H1 (cell line): ENCODE results near the gene MFNG. TPM values are rescaled to one million over a fixed set of nuclear protein-coding genes. Genes with fewer than 3 reads are reported as not detected.

ENCODE experiments used
- CTCF ChIA-PET: fragments of 300-600 bp; sonication (Branson Sonifier 250); formaldehyde crosslinking; loops from one replicate; lab custom pipeline; 2021; ENCODE audit not compliant: partially characterized antibody; lab: Charles Lee
- POLR2A ChIA-PET: fragments of 300-600 bp; sonication (Branson Sonifier 250); formaldehyde crosslinking; loops from one replicate; lab custom pipeline; 2021; ENCODE audit warnings: inconsistent platforms; ENCODE audit not compliant: partially characterized antibody; lab: Charles Lee
- DNase-seq, 2 experiments: peaks; one replicate each; pipeline versions ENCODE4 v3.0.0 to v3.0.0-alpha.2; 2010 to 2022; ENCODE audit warnings: low spot score in 2 of 2, low read depth in 1 of 2, mixed read lengths in 1 of 2
- FAIRE-seq: peaks from 2 replicates; lab custom pipeline; 2011; peaks lifted over from hg19 to GRCh38; lab: Jason Lieb, UNC
- H2AFZ ChIP-seq: 2 replicates; pipeline ENCODE4 v1.8.1; 2012; ENCODE audit warnings: low read length, inconsistent platforms
- H2AK5ac ChIP-seq: 2 replicates; pipeline ENCODE4 v1.6.1; 2013; ENCODE audit warnings: low read depth, low read length
- H2BK120ac ChIP-seq: replicated peaks from 2 replicates; pipeline ENCODE3; 2013; ENCODE audit warnings: low read depth, low read length, inconsistent platforms
- H2BK12ac ChIP-seq: 2 replicates; pipeline ENCODE4 v1.6.1; 2013; ENCODE audit warnings: low read depth, low read length
- H2BK15ac ChIP-seq: 2 replicates; pipeline ENCODE4 v1.6.1; 2013; ENCODE audit warnings: low read length
- H2BK20ac ChIP-seq: 2 replicates; pipeline ENCODE4 v1.6.1; 2013; ENCODE audit warnings: low read length
- H2BK5ac ChIP-seq: 2 replicates; pipeline ENCODE4 v1.6.1; 2013; ENCODE audit warnings: low read depth, low read length
- H3K14ac ChIP-seq: 2 replicates; pipeline ENCODE4 v1.6.1; 2013; ENCODE audit warnings: inconsistent platforms; ENCODE audit not compliant: insufficient read length
- H3K18ac ChIP-seq: 2 replicates; pipeline ENCODE4 v1.6.1; 2013; ENCODE audit warnings: low read length; ENCODE audit errors: extremely low read depth
- H3K23ac ChIP-seq: 2 replicates; pipeline ENCODE4 v1.6.1; 2013; ENCODE audit warnings: inconsistent platforms; ENCODE audit not compliant: insufficient read length
- H3K23me2 ChIP-seq: 2 replicates; pipeline ENCODE4 v1.6.1; 2013; ENCODE audit warnings: low read depth, low read length
- H3K27ac ChIP-seq: 2 replicates; pipeline ENCODE4 v1.6.1; 2011; ENCODE audit warnings: low read depth, low read length, inconsistent platforms
- H3K27me3 ChIP-seq, 4 experiments: replicated peaks in 1 of 4; 1 replicate in 1 of 4; 2 replicates in 3 of 4; pipeline versions ENCODE4 v1.6.1 to v1.8.1; 2011 to 2013; ENCODE audit warnings: low read length in 3 of 4, mild to moderate bottlenecking in 3 of 4, inconsistent platforms in 2 of 4, mixed read lengths in 2 of 4, moderate library complexity in 1 of 4; ENCODE audit not compliant: control insufficient read depth in 3 of 4, insufficient read depth in 3 of 4; ENCODE audit errors: extremely low read depth in 1 of 4
- H3K36me3 ChIP-seq, 4 experiments: 2 replicates each; pipeline versions ENCODE4 v1.6.1 to v1.8.1; 2011 to 2013; ENCODE audit warnings: mild to moderate bottlenecking in 4 of 4, low read length in 3 of 4, moderate library complexity in 2 of 4, control low read depth in 1 of 4, inconsistent platforms in 1 of 4; ENCODE audit not compliant: insufficient read depth in 4 of 4, control insufficient read depth in 2 of 4
- H3K4ac ChIP-seq: replicated peaks from 2 replicates; pipeline ENCODE3; 2013; ENCODE audit warnings: low read length, low read depth, mixed read lengths, inconsistent platforms; ENCODE audit not compliant: insufficient read length
- H3K4me1 ChIP-seq, 4 experiments: replicated peaks in 1 of 4; 1 replicate in 1 of 4; 2 replicates in 3 of 4; pipeline versions ENCODE4 v1.6.1 to v1.8.1; 2011 to 2013; ENCODE audit warnings: low read length in 3 of 4, inconsistent platforms in 2 of 4, mixed read lengths in 1 of 4; ENCODE audit not compliant: insufficient read depth in 4 of 4, control insufficient read depth in 3 of 4
- H3K4me2 ChIP-seq, 2 experiments: 2 replicates each; pipeline versions ENCODE4 v1.6.1 to v1.8.1; 2011 to 2013; ENCODE audit warnings: low read depth in 2 of 2, low read length in 2 of 2, control low read depth in 1 of 2, inconsistent platforms in 1 of 2, mild to moderate bottlenecking in 1 of 2; ENCODE audit not compliant: insufficient read depth in 1 of 2
- H3K4me3 ChIP-seq, 4 experiments: fragments of 200-600, 300-600 bp in 1 of 4; sonication (generic), shearing (Covaris generic), sonication (Bioruptor Twin) in 1 of 4; 2 replicates each; pipeline versions ENCODE4 v1.5.1 to v1.8.1; 2011 to 2016; ENCODE audit warnings: low read length in 4 of 4, low read depth in 3 of 4, control low read depth in 2 of 4, inconsistent platforms in 2 of 4, mild to moderate bottlenecking in 2 of 4, mixed read lengths in 1 of 4, moderate library complexity in 1 of 4; ENCODE audit not compliant: insufficient read depth in 2 of 4; ENCODE audit errors: extremely low read depth in 1 of 4
- H3K56ac ChIP-seq: replicated peaks from 2 replicates; pipeline ENCODE3; 2013; ENCODE audit warnings: low read depth, mild to moderate bottlenecking, mixed read lengths, low read length, inconsistent platforms; ENCODE audit not compliant: insufficient read length
- H3K79me1 ChIP-seq: 2 replicates; pipeline ENCODE4 v1.6.1; 2013; ENCODE audit warnings: low read depth, low read length, control low read depth
- H3K79me2 ChIP-seq, 2 experiments: 2 replicates each; pipeline versions ENCODE4 v1.6.1 to v1.8.1; 2012 to 2013; ENCODE audit warnings: low read length in 2 of 2, mild to moderate bottlenecking in 2 of 2, inconsistent platforms in 1 of 2; ENCODE audit not compliant: insufficient read depth in 2 of 2, control insufficient read depth in 1 of 2
- H3K9ac ChIP-seq, 4 experiments: replicated peaks in 1 of 4; 1 replicate in 1 of 4; 2 replicates in 3 of 4; pipeline versions ENCODE4 v1.6.1 to v1.8.1; 2011 to 2013; ENCODE audit warnings: low read depth in 3 of 4, low read length in 3 of 4, control low read depth in 2 of 4, mild to moderate bottlenecking in 2 of 4, moderate library complexity in 2 of 4, inconsistent platforms in 1 of 4; ENCODE audit errors: extremely low read depth in 1 of 4
- H3K9me3 ChIP-seq, 2 experiments: 2 replicates each; pipeline versions ENCODE4 v1.6.1 to v1.8.1; 2012 to 2013; ENCODE audit warnings: mild to moderate bottlenecking in 2 of 2, moderate library complexity in 2 of 2, control low read depth in 1 of 2, inconsistent platforms in 1 of 2, low read depth in 1 of 2, low read length in 1 of 2, mixed read lengths in 1 of 2; ENCODE audit not compliant: insufficient read depth in 2 of 2
- H4K20me1 ChIP-seq, 2 experiments: replicated peaks in 1 of 2; 2 replicates each; pipeline versions ENCODE3 to v1.8.1; 2011 to 2013; ENCODE audit warnings: inconsistent platforms in 2 of 2, low read length in 2 of 2, mild to moderate bottlenecking in 1 of 2; ENCODE audit not compliant: insufficient read depth in 2 of 2, control insufficient read depth in 1 of 2
- H4K5ac ChIP-seq: 2 replicates; pipeline ENCODE4 v1.6.1; 2013; ENCODE audit warnings: low read length, low read depth, mixed read lengths, inconsistent platforms; ENCODE audit not compliant: insufficient read length
- H4K8ac ChIP-seq: 2 replicates; pipeline ENCODE4 v1.8.0; 2013; ENCODE audit warnings: mild to moderate bottlenecking, moderate library complexity, low read length, inconsistent platforms; ENCODE audit not compliant: insufficient read depth; ENCODE audit errors: extremely low read depth
- H4K91ac ChIP-seq: replicated peaks from 2 replicates; pipeline ENCODE3; 2013; ENCODE audit warnings: low read length, mixed read lengths, inconsistent platforms; ENCODE audit not compliant: insufficient read length
- BCL11A ChIP-seq, 2 experiments: IDR thresholded peaks; one replicate each; pipeline ENCODE4 v1.6.1; 2011; ENCODE audit warnings: low read depth in 2 of 2, low read length in 2 of 2, mild to moderate bottlenecking in 2 of 2
- EZH2 ChIP-seq: fragments of 200-600 bp; sonication (generic); IDR thresholded peaks from 2 replicates; pipeline ENCODE4 v1.7.1; 2012; ENCODE audit warnings: low read depth, mild to moderate bottlenecking, moderate library complexity, low read length, inconsistent platforms; ENCODE audit not compliant: severe bottlenecking
- HDAC2 ChIP-seq, 2 experiments: fragments of 300-600 bp in 1 of 2; sonication (generic) in 1 of 2; IDR thresholded peaks; 2 replicates each; pipeline ENCODE4 v1.6.1; 2011 to 2012; ENCODE audit warnings: low read depth in 2 of 2, low read length in 2 of 2, mild to moderate bottlenecking in 2 of 2, moderate library complexity in 2 of 2, borderline replicate concordance in 1 of 2, inconsistent platforms in 1 of 2
- KDM1A ChIP-seq: fragments of 200-600, 300-600 bp; sonication (generic); IDR thresholded peaks from 2 replicates; pipeline ENCODE4 v1.7.1; 2016; ENCODE audit warnings: mild to moderate bottlenecking, low read length, borderline replicate concordance
- POU5F1 ChIP-seq: IDR thresholded peaks from 2 replicates; pipeline ENCODE4 v1.6.1; 2011; ENCODE audit warnings: low read depth, mild to moderate bottlenecking, low read length, moderate library complexity
- SUZ12 ChIP-seq: fragments of 200-600 bp; sonication (generic); IDR thresholded peaks from 2 replicates; pipeline ENCODE4 v1.6.1; 2012; ENCODE audit warnings: mild to moderate bottlenecking, inconsistent platforms, low read length, moderate library complexity, mixed read lengths
- TAF7 ChIP-seq: optimal IDR thresholded peaks from 2 replicates; pipeline ENCODE3; 2011; ENCODE audit warnings: low read depth, mild to moderate bottlenecking, inconsistent platforms, low read length, moderate library complexity, borderline replicate concordance
- WGBS, 2 experiments: shearing (Covaris generic) in 1 of 2; methylation state at CpG; one replicate each; pipeline versions ENCODE4 v1.1.6 to v1.1.7; 2013 to 2015; ENCODE audit warnings: low lambda C conversion rate in 2 of 2, mixed read lengths in 2 of 2, inconsistent platforms in 1 of 2, low coverage in 1 of 2, missing lambda C conversion rate in 1 of 2; ENCODE audit not compliant: insufficient replicate concordance in 2 of 2, insufficient coverage in 1 of 2, insufficient read length in 1 of 2; ENCODE audit errors: extremely low coverage in 1 of 2, missing lambda C conversion rate in 1 of 2; 5-methylcytosine and 5-hydroxymethylcytosine counted together
- polyA plus RNA-seq, 7 experiments: library from polyadenylated mRNA; depleted of rRNA in 3 of 7; stranded (reverse) in 5 of 7; unstranded in 2 of 7; fragments of >200 nt in 5 of 7; fragments of 200-250 nt in 2 of 7; gene quantifications; 1 replicate in 5 of 7; 2 replicates in 1 of 7; 4 replicates in 1 of 7; pipeline versions ENCODE4 v1.2.1 to v1.2.3, GENCODE V29; 2011 to 2013; ENCODE audit warnings: missing spikeins in 2 of 7, mixed read lengths in 2 of 7
- total RNA-seq: library from RNA; stranded (reverse); fragmentation: NEBNext Ultra II Directional; extraction: Animal tissue kit (Norgen Biotek cat#: 25700); gene quantifications from 2 replicates; pipeline ENCODE4 v1.2.1, GENCODE V29; 2021
- TF ChIP-seq, protein P1 (sequence below): IDR thresholded peaks from 2 replicates; pipeline ENCODE4 v1.6.1; 2012; ENCODE audit warnings: low read length, inconsistent platforms

MFNG gene
- total and polyA plus RNA-seq, 2 of the 8 experiments (the other 6 are each of a cell fraction or from before 2014, with no cell fraction given), result 1.7 to 5.5 TPM

DNA sequence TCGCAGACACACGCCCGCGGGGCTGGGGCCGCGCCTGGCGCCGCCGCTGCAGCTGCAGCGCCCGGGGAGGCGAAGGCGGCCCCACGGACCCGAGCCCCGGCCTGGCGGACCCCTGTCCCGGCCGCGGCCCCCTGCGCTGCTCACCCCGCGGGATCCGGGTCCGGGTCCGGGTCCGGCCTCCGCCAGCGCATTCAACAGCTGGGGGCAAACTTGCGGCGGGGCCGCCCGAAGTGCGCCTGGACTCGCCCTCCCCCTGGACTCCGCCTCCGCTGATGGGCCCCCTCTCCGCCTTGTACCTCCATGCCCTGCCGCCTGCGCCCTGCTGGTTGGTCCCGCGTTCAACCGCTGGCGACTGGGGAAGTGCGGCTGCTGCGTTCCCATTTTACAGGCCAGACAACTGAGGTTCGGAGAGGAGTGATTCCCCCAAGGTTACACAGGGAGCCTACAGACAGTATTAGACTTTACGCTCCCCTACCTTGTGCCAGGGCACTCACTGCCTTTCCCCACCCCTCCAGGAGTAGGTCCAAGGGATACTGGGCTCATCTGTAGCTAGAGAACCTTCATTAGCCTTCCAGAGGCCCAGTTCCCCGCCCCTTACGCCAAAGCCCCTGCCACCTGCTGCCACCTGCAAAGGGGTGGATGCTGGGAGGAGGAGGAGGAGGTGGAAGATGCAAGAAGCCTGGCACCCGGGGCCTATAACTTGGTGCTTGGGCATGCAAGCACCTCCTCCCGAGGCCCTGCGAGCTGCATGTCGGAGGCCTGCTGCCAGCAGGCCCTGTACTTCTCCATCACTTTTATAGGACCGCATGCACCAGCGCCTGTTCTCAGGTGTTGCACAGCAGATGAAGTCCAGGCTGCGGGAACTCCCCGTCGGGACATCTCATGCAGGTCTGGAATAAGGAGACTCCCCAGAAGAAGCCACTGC lies 58.2 kb downstream of the MFNG start:
- Histone ChIP-seq H3K4me2 (peak overlapping the region; percentile 66 to 86), H2BK20ac (no peak overlapping the region), H3K4ac (no peak overlapping the region), H4K20me1 (peaks cover 3 to 8% of the 10 kb centered on the region in 2 experiments), H3K79me2 (no peaks in the 10 kb centered on the region), H3K27ac (no peak overlapping the region), H2BK15ac (no peak overlapping the region), H3K18ac (no peak overlapping the region), H2BK5ac (no peak overlapping the region), H3K4me1 (peaks cover 0 to 23% (median 13%) of the 10 kb centered on the region in 4 experiments; a peak in 6 of 7 replicates), H3K14ac (no peak overlapping the region), H3K9me3 (no peaks in the 10 kb centered on the region), H3K79me1 (no peaks in the 10 kb centered on the region), H3K23me2 (peaks cover 11% of the 10 kb centered on the region; the same call in 1 of the 2 replicates), H3K27me3 (peaks cover 29 to 43% (median 38%) of the 10 kb centered on the region in 4 experiments), H2BK12ac (no peak overlapping the region), H4K91ac (no peak overlapping the region), H2AK5ac (no peak overlapping the region), H3K56ac (no peak overlapping the region), H3K36me3 (no peaks in the 10 kb centered on the region), H4K8ac (no peak overlapping the region), H2BK120ac (no peak overlapping the region), H3K9ac (no peak overlapping the region), H4K5ac (no peak overlapping the region), H2AFZ (no peak overlapping the region), H3K23ac (no peak overlapping the region), H3K4me3 (peak overlapping the region in 3 of 4 experiments; percentile 33 to 70 (median 33); a peak in 5 of 8 replicates)
- FAIRE-seq, result no peak
- 29% methylated on average over 54 of the region's 59 CpGs; no CpG with 5 or more reads in 1 of the 2 experiments for WGBS, 2 experiments
- POLR2A ChIA-PET, result interaction anchor here (1.1 to 1.6 kb wide), 3 partner anchors 9 to 94 kb away, joined by 3 to 4 read pairs (median 3); no protein-coding TSS in a partner anchor
- CTCF ChIA-PET, result interaction anchor here (0.7 to 5.4 kb wide), 49 partner anchors 7 to 280 kb away, joined by 3 to 116 read pairs (median 6); no protein-coding TSS in a partner anchor
- no peak for DNase-seq
- TF ChIP-seq POU5F1 (no peak), TAF7 (no peak), SUZ12 (peak; percentile 76), KDM1A (peak; percentile 96), BCL11A (IDR thresholded peaks at IDR 0.05; ENCODE audit: low read depth in 2 of 2, low read length in 2 of 2) (no peak), EZH2 (peak; percentile 77), HDAC2 (IDR thresholded peaks at IDR 0.05; ENCODE audit: borderline replicate concordance in 1 of 2, low read depth in 2 of 2, low read length in 2 of 2) (peak in 1 of 2 experiments; percentile 81; a peak in 1 of 4 replicates)
- TF ChIP-seq, protein P1, sequence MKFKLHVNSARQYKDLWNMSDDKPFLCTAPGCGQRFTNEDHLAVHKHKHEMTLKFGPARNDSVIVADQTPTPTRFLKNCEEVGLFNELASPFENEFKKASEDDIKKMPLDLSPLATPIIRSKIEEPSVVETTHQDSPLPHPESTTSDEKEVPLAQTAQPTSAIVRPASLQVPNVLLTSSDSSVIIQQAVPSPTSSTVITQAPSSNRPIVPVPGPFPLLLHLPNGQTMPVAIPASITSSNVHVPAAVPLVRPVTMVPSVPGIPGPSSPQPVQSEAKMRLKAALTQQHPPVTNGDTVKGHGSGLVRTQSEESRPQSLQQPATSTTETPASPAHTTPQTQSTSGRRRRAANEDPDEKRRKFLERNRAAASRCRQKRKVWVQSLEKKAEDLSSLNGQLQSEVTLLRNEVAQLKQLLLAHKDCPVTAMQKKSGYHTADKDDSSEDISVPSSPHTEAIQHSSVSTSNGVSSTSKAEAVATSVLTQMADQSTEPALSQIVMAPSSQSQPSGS, result no peak
